ENCODE measurements around the gene CEMIP.

- no peak for TF ChIP-seq CTCF (IDR thresholded peaks at IDR 0.05; ENCODE audit: insufficient read depth, low read length, poor library complexity, severe bottlenecking)
- no peak for TF ChIP-seq EZH2phosphoT487 (conservative IDR thresholded peaks at IDR 0.05; ENCODE audit: low read length)
These were observed 53.5 kb downstream of the CEMIP start for GRCh38 chr15:80832686-80833085.

Measured in SU-DHL-6 (cell line).